CD14-positive monocyte (primary cell): ENCODE measurements around the gene GFRA3. TPM values are rescaled to one million over a fixed set of nuclear protein-coding genes. Genes with fewer than 3 reads are reported as not detected.

Experiments used
- DNase-seq, 3 donors: peaks; one replicate each; pipeline ENCODE4 v3.0.0-alpha.2; 2011 to 2022
- H2AFZ ChIP-seq: 2 replicates; pipeline ENCODE4 v1.6.0; 2012; ENCODE audit warnings: mild to moderate bottlenecking, low read depth, low read length, inconsistent platforms; ENCODE audit not compliant: insufficient read depth, poor library complexity, severe bottlenecking
- H3K27ac ChIP-seq, 2 donors: 1 replicate in 1 of 2; 2 replicates in 1 of 2; pipeline ENCODE4 v1.5.1; 2012 to 2013; ENCODE audit warnings: low read length in 2 of 2, control low read depth in 1 of 2, inconsistent platforms in 1 of 2, low read depth in 1 of 2, mild to moderate bottlenecking in 1 of 2
- H3K27me3 ChIP-seq, 2 donors: one replicate each; pipeline versions ENCODE4 v1.6.0 to v1.6.1; 2011 to 2013; ENCODE audit warnings: low read length in 2 of 2; ENCODE audit not compliant: control insufficient read depth in 2 of 2, insufficient read depth in 2 of 2
- H3K36me3 ChIP-seq, 2 donors: replicated peaks in 1 of 2; 1 replicate in 1 of 2; 2 replicates in 1 of 2; pipeline versions ENCODE4 v1.5.1 to v1.6.1; 2012 to 2013; ENCODE audit warnings: low read length in 2 of 2, control low read depth in 1 of 2, inconsistent platforms in 1 of 2, mild to moderate bottlenecking in 1 of 2; ENCODE audit not compliant: insufficient read depth in 2 of 2, control insufficient read depth in 1 of 2
- H3K4me1 ChIP-seq, 2 donors: 1 replicate in 1 of 2; 2 replicates in 1 of 2; pipeline versions ENCODE4 v1.5.1 to v1.6.1; 2012 to 2013; ENCODE audit warnings: low read length in 2 of 2, control low read depth in 1 of 2, inconsistent platforms in 1 of 2, mild to moderate bottlenecking in 1 of 2, moderate library complexity in 1 of 2; ENCODE audit not compliant: insufficient read depth in 2 of 2, control insufficient read depth in 1 of 2
- H3K4me2 ChIP-seq: replicated peaks from 2 replicates; pipeline ENCODE3; 2012; ENCODE audit warnings: low read length, moderate library complexity, mild to moderate bottlenecking; ENCODE audit not compliant: poor library complexity, severe bottlenecking; ENCODE audit errors: extremely low read depth
- H3K4me3 ChIP-seq, 3 experiments: fragments of 200-600 bp in 1 of 3; sonication (generic) in 1 of 3; replicated peaks in 1 of 3; 1 replicate in 2 of 3; 2 replicates in 1 of 3; pipeline ENCODE4 v1.5.1; 2011 to 2013; ENCODE audit warnings: low read length in 3 of 3, mild to moderate bottlenecking in 3 of 3, control low read depth in 2 of 3, low read depth in 2 of 3, inconsistent platforms in 1 of 3, moderate library complexity in 1 of 3
- H3K79me2 ChIP-seq: 2 replicates; pipeline ENCODE4 v1.6.0; 2012; ENCODE audit warnings: mild to moderate bottlenecking, control low read depth, inconsistent platforms, low read length, moderate library complexity; ENCODE audit not compliant: insufficient read depth
- H3K9ac ChIP-seq: 2 replicates; pipeline ENCODE4 v1.6.0; 2017; ENCODE audit warnings: low read length, mild to moderate bottlenecking; ENCODE audit not compliant: insufficient read depth, poor library complexity, severe bottlenecking
- H3K9me3 ChIP-seq, 2 donors: replicated peaks in 1 of 2; 1 replicate in 1 of 2; 2 replicates in 1 of 2; pipeline versions ENCODE4 v1.5.1 to v1.6.1; 2012 to 2013; ENCODE audit warnings: low read length in 2 of 2, control low read depth in 1 of 2; ENCODE audit not compliant: control insufficient read depth in 1 of 2, insufficient read depth in 1 of 2
- H4K20me1 ChIP-seq: 2 replicates; pipeline ENCODE4 v1.6.0; 2012; ENCODE audit warnings: mild to moderate bottlenecking, low read length, control low read depth, moderate library complexity; ENCODE audit not compliant: insufficient read depth
- H3K27ac Mint-ChIP-seq, 7 donors: one replicate each; pipeline ENCODE4 v1.8.0; 2020; ENCODE audit warnings: mild to moderate bottlenecking in 7 of 7, mixed read lengths in 7 of 7, moderate library complexity in 6 of 7, inconsistent platforms in 2 of 7
- H3K27me3 Mint-ChIP-seq, 3 donors: one replicate each; pipeline ENCODE4 v1.8.0; 2021 to 2022; ENCODE audit warnings: low read depth in 3 of 3, mild to moderate bottlenecking in 3 of 3, mixed read lengths in 3 of 3, moderate library complexity in 3 of 3, inconsistent platforms in 1 of 3
- H3K36me3 Mint-ChIP-seq, 2 donors: one replicate each; pipeline ENCODE4 v1.8.0; 2020; ENCODE audit warnings: mixed read lengths in 2 of 2, inconsistent platforms in 1 of 2, mild to moderate bottlenecking in 1 of 2
- H3K4me1 Mint-ChIP-seq: one replicate; pipeline ENCODE4 v1.8.0; 2020; ENCODE audit warnings: mild to moderate bottlenecking, mixed read lengths
- H3K4me3 Mint-ChIP-seq, 2 donors: one replicate each; pipeline ENCODE4 v1.8.0; 2020; ENCODE audit warnings: mild to moderate bottlenecking in 2 of 2, mixed read lengths in 2 of 2, moderate library complexity in 1 of 2
- H3K9me3 Mint-ChIP-seq, 7 donors: one replicate each; pipeline ENCODE4 v1.8.0; 2020 to 2022; ENCODE audit warnings: mixed read lengths in 7 of 7, mild to moderate bottlenecking in 6 of 7, moderate library complexity in 6 of 7, inconsistent platforms in 2 of 7
- WGBS: methylation state at CpG from one replicate; pipeline ENCODE4 v1.1.5; 2013; ENCODE audit warnings: missing lambda C conversion rate; ENCODE audit not compliant: insufficient coverage; 5-methylcytosine and 5-hydroxymethylcytosine counted together
- intact Hi-C, 2 donors: fragments of 100-400 bp; cut with micrococcal nuclease; formaldehyde crosslinking; loops; one replicate each; pipeline versions ENCODE4 v1.15.0 to v1.15.1; 2023
- polyA plus RNA-seq, 3 donors: library from polyadenylated mRNA; depleted of rRNA in 1 of 3; unstranded in 2 of 3; stranded (reverse) in 1 of 3; fragments of 300-500 nt in 2 of 3; fragments of >200 nt in 1 of 3; fragmentation: Illumina TruSeq in 2 of 3; gene quantifications; 1 replicate in 2 of 3; 2 replicates in 1 of 3; pipeline ENCODE4 v1.2.3, GENCODE V29; 2012 to 2021
- TF ChIP-seq, protein P1 (sequence below): fragments of 200-600 bp; IDR thresholded peaks from one replicate; pipeline ENCODE4 v1.8.0; 2022; ENCODE audit warnings: antibody characterized with exemption, mild to moderate bottlenecking

GFRA3 gene
- polyA plus RNA-seq, 3 donors, result not detected

DNA sequence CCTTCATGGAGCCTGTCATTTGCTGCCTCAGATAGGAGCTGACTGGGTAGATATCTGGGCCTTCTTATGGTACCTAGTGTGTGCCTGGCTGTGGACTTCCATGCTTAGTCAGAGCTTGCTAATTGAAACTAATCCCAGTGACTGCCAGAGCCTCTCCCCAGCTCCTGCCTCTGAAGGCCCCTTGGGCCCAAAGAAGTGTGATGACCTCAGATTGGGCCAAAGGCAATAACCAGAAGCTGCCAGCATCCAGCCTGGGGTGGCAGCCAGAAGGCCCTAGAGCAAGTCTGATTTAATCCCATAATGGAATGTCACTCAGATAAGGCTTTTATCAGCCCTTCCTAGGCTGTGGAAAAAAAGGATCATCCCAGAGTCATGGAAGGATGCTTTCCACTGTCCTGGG is 44.2 kb downstream of the GFRA3 start:
- H3K4me3 Mint-ChIP-seq, result no peak overlapping the region

DNA sequence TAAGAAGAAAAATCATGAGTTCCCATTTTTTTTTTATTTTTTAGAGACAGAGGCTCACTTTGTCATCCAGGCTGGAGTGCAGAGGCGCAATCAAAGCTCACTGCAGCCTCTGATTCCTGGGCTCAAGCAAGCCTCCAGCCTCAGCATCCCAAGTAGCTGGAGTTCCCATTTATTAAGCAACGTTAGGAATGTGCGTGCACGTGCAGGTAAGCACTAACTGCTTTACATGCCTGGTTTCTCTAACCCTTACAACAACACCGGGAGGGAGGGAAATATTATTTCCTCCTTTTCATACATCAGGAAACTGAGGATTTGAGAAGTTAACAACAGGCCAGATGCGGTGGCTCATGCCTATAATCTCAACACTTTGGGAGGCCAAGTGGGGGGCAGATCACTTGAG is 45.0 kb downstream of the GFRA3 start:
- Histone ChIP-seq H3K9ac (no peak overlapping the region), H3K27ac (no peak overlapping the region), H3K36me3 (no peaks in the 10 kb centered on the region), H2AFZ (no peak overlapping the region), H3K4me3 (no peak overlapping the region), H3K4me2 (no peak overlapping the region), H3K9me3 (peaks cover 6 to 9% of the 10 kb centered on the region in 2 donors), H3K4me1 (no peaks in the 10 kb centered on the region), H3K27me3 (peaks cover 0 to 3% of the 10 kb centered on the region in 2 donors), H3K79me2 (no peaks in the 10 kb centered on the region), H4K20me1 (no peaks in the 10 kb centered on the region)
- DNase-seq, result no peak
- Mint-ChIP-seq H3K27ac (no peak overlapping the region), H3K27me3 (peaks cover 3 to 14% (median 12%) of the 10 kb centered on the region in 3 donors), H3K4me3 (no peak overlapping the region), H3K4me1 (peaks cover 6% of the 10 kb centered on the region), H3K36me3 (no peaks in the 10 kb centered on the region), H3K9me3 (peaks cover 4 to 16% (median 10%) of the 10 kb centered on the region in 7 donors)
- 43% methylated on average over 2 of the region's 6 CpGs for WGBS
- intact Hi-C loops, result no loop called here
- TF ChIP-seq, protein P1, sequence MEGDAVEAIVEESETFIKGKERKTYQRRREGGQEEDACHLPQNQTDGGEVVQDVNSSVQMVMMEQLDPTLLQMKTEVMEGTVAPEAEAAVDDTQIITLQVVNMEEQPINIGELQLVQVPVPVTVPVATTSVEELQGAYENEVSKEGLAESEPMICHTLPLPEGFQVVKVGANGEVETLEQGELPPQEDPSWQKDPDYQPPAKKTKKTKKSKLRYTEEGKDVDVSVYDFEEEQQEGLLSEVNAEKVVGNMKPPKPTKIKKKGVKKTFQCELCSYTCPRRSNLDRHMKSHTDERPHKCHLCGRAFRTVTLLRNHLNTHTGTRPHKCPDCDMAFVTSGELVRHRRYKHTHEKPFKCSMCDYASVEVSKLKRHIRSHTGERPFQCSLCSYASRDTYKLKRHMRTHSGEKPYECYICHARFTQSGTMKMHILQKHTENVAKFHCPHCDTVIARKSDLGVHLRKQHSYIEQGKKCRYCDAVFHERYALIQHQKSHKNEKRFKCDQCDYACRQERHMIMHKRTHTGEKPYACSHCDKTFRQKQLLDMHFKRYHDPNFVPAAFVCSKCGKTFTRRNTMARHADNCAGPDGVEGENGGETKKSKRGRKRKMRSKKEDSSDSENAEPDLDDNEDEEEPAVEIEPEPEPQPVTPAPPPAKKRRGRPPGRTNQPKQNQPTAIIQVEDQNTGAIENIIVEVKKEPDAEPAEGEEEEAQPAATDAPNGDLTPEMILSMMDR, result no peak

More for the DNA sequence above, 44.2 kb downstream of the GFRA3 start:
- Histone ChIP-seq H3K9ac (no peak overlapping the region), H3K27ac (no peak overlapping the region), H3K9me3 (peaks cover 6 to 9% of the 10 kb centered on the region in 2 donors), H3K4me2 (no peak overlapping the region), H3K36me3 (no peaks in the 10 kb centered on the region), H2AFZ (no peak overlapping the region), H3K79me2 (no peaks in the 10 kb centered on the region), H3K27me3 (peaks cover 0 to 3% of the 10 kb centered on the region in 2 donors), H3K4me3 (no peak overlapping the region), H4K20me1 (no peaks in the 10 kb centered on the region), H3K4me1 (no peaks in the 10 kb centered on the region)
- TF ChIP-seq, protein P1, result no peak
- peaks cover 3 to 13% (median 12%) of the 10 kb centered on the region in 3 donors for H3K27me3 Mint-ChIP-seq
- no peaks in the 10 kb centered on the region for H3K36me3 Mint-ChIP-seq
- intact Hi-C loops, result no loop called here
- peaks cover 4 to 16% (median 10%) of the 10 kb centered on the region in 7 donors for H3K9me3 Mint-ChIP-seq
- DNase-seq, result no peak
- H3K27ac Mint-ChIP-seq, result no peak overlapping the region
- peaks cover 6% of the 10 kb centered on the region for H3K4me1 Mint-ChIP-seq
